GM21447 (cell line): ENCODE measurements around the gene KDM6A.
"Not testable (repeated sequence)": the region's sequence is repeated elsewhere in the genome, so short reads cannot be mapped to it uniquely, and the experiment has no call there.

Source experiments
- ATAC-seq: cut with Tn5 transposase; IDR thresholded peaks from one replicate; pipeline ENCODE4 v1.9.1; 2021; ENCODE audit not compliant: unreplicated experiment

Gene KDM6A

DNA sequence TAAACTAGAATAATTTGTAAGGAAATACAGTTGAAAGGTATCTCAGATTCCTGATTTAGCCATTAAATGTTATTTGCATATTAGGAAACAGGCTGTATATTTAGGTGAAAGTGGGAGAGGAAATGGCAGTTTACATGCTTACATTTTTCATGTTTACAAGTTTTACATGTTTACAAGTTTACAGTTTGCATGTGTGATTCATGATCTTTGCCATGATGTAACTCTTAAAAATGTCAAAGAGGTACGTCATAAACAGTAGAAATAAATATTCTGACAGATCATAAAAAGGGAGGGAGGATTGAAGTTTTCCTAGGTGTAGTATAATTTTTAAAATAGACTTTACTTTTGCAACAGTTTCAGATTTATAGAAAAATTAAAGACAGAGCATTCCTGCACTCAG, 45.7 kb downstream of the KDM6A start:
- ATAC-seq: no peak

DNA sequence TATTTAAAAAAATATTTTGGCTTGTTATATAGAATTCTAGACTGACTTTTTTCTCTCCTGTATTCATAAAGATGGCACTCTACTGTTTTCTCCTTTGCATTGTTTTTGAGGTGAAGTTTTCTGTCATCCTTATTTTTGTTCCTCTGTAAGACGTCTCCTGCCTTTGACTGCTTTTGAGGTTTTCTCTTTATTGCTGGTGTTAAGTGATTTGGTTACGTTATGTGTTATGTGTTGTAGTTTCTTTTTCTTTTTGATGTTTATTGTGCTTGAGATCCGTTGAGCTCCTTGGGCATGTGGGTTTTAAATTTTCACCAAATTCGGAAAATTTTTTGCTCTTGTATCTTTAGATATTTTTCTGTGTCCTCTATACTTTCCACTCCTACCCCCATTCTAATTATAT, 50.0 kb downstream of the KDM6A start:
- no peak for ATAC-seq

GRCh38 chrX:44927398-44927797, 54.4 kb downstream of the KDM6A start:
- no peak for ATAC-seq

DNA sequence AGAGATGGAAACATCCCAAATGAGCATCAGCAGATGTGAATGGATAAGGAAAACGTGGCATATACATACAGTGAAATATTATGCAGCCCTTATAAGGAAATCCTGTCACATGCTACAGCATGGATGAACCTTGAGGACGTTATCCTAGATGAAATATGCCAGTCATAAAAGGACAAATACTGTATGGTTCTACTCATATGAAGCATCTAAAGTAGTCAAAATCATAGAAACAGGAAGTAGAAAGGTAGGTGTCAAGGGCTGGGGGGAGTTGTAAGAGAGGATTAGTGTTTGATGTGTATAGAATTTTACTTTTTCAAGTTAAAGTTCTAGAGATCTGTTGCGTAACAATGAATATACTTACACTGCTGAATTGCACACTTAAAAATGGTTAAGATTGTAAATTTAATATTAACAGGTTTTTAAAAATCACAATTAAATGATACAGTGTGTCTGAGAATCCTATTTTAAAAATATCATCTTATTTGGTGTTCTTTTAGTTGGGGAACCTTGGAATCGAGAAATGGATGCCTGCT, 58.5 kb downstream of the KDM6A start:
- ATAC-seq: no peak

GRCh38 chrX:44935172-44935571, 62.2 kb downstream of the KDM6A start:
- ATAC-seq: no peak

DNA sequence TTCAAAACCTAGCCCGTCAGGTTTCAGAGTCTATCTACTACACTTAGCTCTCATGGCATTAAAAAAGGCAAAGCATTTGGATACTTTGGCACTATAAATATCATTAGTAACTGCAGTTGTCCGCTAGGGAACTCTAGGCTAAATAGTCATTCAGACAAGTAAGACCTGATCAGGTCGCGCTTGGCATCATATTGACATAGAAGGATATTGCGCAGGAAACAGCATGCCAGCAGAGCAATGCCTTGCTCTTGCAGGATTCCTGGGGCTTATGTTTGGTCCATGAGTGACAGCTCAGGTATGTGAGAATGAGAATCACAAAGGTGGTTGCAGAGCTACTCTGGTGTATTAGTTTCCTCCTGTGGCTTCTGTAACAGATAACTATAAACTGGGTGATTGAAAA, 62.7 kb downstream of the KDM6A start:
- ATAC-seq: no peak

GRCh38 chrX:44937606-44938005, 64.6 kb downstream of the KDM6A start:
- ATAC-seq: no peak

DNA sequence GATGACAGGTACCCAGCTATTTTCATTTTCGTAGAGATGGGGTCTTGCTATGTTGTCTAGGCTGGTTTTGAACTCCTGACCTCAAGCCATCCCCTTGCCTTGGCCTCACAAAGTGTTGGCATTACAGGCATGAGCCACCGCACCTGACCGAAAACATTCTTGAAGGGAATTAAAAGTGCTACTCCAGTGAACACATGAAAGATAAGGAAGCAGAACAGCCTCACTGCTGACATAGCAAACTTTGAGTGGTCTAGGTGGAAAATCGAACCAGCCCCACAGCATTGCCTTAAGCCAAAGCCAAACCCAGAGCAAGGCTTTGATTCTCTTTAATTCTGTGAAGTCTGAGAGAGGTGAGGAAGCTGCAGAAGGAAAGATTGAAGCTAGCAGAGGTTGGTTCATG, 65.1 kb downstream of the KDM6A start:
- ATAC-seq: no peak

DNA sequence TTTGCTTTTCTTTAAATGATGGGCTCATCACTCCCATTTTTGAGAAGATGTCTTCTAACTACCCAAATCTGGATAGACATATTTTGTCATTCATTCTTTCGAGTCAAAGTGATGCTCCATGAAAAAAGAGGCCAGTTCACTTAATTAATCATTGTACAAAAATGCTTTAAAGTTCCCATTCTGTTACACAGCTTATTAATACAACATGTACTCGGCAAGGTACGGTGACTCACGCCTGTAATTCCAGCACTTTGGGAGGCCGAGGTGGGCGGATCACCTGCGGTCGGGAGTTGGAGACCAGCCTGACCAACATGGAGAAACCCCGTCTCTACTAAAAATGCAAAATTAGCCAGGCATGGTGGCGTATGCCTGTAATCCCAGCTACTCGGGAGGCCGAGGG, 67.6 kb downstream of the KDM6A start:
- ATAC-seq: not testable (repeated sequence)

DNA sequence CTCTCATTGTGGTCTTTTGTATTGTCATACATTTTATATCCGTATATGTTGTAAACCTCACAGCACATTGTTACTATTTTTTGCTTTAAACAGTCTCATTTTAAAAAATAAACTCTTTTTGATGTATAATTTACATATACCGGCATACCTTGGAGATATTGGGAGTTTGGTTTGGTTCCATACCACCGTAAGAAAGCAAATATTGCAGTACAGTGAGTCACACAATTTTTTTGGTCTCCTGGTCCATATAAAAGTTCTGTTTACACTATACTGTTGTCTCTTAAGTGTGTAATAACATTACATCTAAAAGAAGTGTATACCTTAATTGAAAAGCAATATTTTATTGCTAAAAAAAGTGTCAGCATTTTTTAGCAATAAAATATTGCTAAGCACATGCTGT, 70.0 kb downstream of the KDM6A start:
- ATAC-seq: no peak

GRCh38 chrX:44944894-44945293, 71.9 kb downstream of the KDM6A start:
- ATAC-seq: no peak

DNA sequence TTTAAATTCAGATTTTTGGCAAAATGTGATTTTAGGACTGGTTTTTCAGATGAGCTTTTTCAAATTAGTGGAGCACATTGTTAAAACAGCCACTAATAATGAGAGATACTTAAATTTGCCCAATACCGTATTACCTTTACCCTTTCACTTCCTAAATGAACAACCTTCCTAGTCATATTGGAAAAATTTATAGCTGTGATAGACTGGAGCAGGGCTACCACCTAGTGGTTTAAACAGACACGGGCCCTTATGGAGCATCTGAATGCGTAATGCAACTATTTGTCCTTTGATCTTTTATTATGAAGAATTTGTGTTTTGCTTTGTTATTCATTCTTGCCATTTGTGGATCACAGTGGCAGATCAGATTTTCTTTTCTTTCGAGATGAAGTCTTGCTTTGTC, 72.7 kb downstream of the KDM6A start:
- no peak for ATAC-seq

DNA sequence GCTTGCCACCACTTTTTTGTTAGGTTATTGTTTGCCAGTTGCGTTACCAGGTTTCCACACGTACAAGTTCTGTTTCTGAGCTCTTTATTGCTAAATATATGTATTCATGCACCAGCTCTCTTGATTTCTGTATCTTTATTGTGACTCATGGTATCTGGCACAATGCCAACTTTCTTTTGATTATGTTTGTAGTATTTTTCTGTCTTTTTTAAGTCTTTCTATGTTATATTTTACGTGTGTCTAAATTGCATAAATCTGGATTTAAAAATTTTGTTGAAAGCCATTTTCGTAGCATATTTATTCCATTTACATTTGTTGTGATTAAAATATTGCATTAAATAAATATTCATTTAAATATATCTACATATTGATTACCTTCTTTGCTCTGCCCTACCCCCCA, 73.8 kb downstream of the KDM6A start:
- ATAC-seq: no peak

DNA sequence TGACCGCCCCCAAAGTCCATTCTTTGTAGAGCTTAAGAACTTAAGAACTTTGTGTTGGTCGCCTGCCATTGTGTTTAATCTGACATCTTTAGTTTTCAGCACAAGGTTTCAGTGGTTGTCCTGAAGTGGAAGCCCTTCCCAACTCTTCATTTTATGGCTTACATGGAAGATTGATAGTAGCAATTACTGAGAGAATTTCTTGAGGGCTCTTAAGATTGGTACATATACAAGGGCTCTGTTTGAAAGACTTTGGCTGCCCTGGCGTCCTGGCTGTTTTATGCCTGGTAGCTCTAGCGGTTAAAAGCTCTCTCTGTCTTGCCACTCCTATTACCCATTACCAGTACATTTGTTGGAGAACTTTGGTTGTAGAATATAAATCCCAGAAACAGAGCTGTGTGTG, 75.0 kb downstream of the KDM6A start:
- no peak for ATAC-seq

GRCh38 chrX:44948406-44948805, 75.4 kb downstream of the KDM6A start:
- no peak for ATAC-seq

DNA sequence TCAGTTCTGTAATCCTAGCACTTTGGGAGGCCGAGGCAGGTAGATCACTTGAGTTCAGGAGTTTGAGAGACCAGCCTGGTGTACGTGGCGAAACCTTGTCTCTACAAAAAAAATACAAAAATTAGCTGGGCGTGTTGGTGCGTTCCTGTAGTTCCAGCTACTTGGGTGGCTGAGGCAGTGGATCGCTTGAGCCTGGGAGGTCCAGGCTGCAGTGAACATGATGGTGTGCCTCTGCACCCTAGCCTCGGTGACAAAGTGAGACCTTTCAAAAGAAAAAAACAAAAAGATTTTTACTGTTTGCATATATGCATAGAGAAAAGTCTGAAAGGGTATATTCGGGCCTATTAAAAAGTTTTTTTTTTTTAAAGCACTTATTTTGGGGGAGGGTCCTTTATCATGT, 76.1 kb downstream of the KDM6A start:
- ATAC-seq: no peak

- ATAC-seq: not testable (repeated sequence)
These were observed 77.7 kb downstream of the KDM6A start for GRCh38 chrX:44950471-44951366.

DNA sequence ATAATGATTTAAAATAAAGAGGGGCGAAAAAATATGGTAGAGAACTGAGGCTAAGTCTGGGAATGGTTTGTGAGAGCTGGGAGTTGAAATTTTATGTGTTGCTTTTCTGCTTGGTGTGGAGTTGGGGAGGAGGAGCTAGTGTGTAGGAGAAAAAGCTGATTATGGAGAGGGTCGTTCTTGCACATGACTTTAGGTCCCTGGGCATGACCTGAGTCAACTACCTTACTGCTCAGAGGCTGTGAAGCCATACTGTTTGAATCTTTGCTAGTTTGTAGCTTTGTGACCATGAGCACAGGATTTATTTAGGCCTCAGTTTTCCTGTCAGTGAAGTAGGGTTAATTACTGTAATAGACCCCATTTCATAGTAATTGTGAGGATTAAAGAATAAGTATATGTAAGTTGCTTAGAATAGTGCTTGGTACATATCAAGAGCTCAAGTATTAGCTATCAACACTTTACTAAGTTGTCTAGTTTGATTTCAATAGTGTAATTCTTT, 78.6 kb downstream of the KDM6A start:
- no peak for ATAC-seq

DNA sequence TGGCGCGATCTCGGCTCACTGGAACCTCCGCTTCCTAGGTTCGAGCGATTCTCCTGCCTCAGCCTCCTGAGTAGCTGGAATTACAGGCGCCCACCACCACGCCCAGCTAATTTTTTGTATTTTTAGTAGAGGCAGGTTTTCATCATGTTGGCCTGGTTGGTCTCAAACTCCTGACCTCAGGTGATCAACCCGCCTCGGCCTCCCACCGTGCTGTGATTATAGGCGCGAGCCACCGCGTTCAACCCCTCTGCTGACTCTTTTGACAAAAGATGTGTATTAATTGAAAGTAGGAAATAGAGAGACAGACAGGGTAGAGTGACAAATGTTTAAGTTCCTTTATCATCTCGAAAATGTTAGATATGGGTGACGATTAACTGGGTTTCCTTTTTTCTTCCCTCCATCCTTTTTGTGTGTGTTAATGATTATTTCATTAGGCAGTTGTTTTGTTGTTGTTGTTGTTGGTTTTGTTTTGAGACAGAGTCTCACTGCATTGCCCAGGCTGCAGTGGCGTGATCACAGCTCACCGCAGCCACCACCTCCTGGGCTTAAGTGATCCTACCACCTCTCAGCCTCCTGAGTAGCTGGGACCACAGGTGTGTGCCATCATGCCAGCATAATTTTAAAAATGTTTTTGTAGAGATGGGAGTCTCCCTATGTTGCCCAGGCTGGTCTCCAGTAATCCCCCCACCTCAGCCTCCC, 79.5 kb downstream of the KDM6A start:
- no peak for ATAC-seq

DNA sequence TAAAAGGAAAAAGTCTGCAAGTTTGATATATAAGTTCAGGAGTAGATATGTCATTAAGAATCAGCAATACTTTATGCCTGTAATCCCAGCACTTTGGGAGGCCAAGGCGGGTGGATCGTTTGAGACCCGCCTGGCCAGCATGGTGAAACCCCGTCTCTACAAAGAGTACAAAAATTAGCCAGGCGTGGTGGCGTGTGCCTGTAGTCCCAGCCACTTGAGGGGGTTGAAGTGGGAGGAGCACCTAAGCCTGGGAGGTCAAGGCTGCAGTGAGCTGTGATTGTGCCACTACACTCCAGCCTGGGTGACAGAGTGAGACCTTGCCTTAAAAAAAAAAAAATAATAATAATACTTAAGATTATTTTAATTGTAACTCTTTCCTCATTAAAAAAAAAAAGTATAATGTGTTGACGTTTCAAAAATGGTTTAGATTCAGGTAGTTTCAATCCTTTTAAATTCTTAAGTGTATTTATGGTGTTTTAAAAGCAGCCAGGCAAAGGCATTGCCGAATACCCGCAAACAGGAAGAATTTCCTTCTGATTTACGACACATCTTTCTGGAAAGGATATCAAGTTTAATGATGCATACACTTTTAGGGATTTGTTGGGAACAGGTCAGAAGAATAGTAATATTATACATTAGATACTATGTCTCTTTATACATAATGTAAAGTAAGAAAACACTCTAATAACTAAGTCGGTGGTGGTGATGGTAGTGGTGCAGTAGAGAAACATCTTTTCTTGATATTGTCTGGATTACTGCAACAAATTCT, 80.9 kb downstream of the KDM6A start:
- ATAC-seq: no peak

- no peak for ATAC-seq
These were observed 81.6 kb downstream of the KDM6A start for GRCh38 chrX:44954562-44954961.
